GM18499 (cell line): ENCODE data around the gene ACMSD.

Experiments
- ATAC-seq: cut with Tn5 transposase; IDR thresholded peaks from one replicate; pipeline ENCODE4 v1.9.1; 2021; ENCODE audit warnings: moderate number of reproducible peaks; ENCODE audit not compliant: insufficient read depth, unreplicated experiment

ACMSD gene

DNA sequence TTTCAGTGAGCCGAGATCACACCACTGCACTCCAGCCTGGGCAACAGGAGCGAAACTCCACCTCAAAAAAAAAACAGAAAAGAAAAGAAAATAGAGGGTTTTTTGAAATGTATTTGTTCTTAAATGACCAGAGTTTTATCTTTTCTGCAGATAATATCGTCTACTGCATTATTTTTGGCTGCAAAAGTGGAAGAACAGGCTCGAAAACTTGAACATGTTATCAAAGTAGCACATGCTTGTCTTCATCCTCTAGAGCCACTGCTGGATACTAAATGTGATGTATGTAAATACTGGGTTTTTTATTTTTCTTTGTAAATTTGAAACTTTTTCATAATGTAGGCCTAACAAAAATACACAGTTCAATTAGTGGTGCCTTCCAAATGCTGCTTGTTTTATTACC lies 98.3 kb downstream of the ACMSD start:
- no peak for ATAC-seq

GRCh38 chr2:134943540-134943939 lies 105.1 kb downstream of the ACMSD start:
- ATAC-seq, result no peak

GRCh38 chr2:134944975-134945374 lies 106.6 kb downstream of the ACMSD start:
- ATAC-seq, result no peak

DNA sequence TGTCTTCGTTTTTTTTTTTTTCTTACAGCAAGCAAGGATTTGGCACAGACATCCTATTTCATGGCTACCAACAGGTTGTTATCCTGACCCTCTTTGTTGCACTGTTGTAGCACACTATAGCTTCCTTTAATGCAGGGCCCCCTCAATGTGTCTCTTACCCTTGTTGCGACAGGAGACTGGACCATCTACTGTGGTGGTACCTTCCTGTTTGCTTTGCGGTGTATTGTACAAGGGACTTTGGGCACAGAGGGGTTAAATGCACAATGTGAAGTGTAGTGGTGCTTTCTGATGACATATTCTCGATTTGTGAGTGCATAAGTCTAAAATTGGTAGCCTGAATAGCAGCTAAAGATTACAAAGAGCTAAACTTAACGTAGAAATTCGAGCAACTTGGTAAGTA lies 107.7 kb downstream of the ACMSD start:
- ATAC-seq, result no peak

DNA sequence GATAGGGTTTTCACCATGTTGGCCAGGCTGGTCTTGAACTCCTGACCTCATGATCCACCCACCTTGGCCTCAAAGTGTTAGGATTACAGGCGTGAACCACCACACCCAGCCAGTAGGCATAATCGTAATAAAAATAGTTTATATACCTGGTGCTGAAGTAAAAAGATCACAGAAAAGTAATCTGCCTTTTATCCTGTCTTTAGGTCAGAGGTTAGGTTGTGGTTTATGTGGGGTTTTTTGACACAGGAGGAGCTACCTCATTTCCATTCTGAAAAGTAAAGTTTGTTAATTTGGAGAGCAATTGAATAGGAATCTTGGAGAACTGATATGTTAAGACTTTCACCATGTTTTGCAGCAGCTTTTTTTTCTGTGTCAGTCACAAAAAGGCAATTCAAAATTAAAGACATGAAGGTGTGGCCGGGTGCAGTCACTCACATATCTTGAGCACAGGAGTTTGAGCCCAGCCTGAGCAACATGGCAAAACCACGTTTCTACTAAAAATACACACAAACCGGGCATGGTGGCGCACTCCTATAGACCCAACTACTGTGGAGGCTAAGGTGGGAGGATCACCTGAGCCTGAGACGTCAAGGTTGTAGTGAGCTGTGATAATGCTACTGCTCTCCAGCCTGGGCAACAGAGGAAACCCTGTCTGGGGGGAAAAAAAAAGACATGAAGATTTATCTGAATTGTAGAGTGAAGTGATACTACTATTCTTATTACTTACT lies 111.7 kb downstream of the ACMSD start:
- no peak for ATAC-seq

DNA sequence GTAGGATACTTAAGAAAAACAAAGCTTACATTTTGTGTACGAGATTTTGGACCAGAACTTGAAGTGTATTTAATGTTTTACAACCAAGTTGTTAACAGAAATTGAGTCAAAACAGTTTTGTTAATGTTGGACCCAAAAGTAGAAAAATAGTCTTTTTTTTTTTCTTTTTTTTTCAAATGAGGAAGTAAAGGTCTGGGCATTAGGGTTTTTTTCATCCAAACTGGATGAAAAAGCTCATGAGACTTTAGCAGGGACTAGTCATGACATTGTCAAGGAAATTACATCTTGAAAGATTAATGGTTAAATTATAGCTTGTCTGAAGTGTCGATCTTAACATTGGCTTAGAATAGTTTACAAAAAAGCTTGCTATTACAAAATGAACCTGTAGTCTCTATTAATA lies 112.5 kb downstream of the ACMSD start:
- ATAC-seq, result no peak
